ENCODE measurements around the gene FBXL17. TPM values are rescaled to one million over a fixed set of nuclear protein-coding genes. Genes with fewer than 3 reads are reported as not detected.

The FBXL17 gene
- total RNA-seq, 1 donor from 2014 or later, result 4.2 TPM

DNA sequence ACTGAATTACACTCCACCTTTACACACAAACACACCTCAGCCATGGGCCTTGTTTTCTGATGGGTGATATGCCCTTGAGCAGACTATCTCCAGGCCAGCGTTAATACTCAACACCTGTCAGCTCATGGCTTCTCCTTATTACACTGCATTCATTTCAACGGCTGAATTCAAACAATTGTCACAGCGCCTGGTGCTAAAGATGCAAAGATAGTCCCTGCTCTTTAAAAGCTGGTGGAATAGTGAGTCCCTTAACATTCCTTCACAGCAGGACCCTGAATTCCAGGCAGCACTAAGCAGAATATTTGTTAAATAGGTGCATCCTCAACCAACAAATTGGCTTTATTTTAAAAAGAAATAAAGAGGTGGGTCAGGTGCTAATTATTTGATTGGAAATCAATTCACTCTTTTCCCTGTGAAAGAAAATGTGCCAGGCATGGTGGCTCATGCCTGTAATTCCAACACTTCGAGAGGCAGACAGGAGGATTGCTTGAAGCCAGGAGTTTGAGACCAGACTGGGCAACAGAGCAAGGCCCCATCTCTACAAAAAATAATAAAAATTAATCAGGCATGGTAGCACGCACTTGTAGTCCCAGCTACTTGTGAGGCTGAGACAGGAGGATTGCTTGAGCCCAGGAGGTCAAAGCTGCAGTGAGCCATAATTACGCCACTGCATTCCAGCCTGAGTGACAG is 555.4 kb downstream of the FBXL17 start:
- no peak overlapping the region for H3K4me3 ChIP-seq (ENCODE audit: low read depth, low read length)
- no peak for TF ChIP-seq CTCF (conservative IDR thresholded peaks at IDR 0.05; ENCODE audit: low read depth, low read length)
- no peak for DNase-seq (ENCODE audit: low read depth)

- no peak overlapping the region for H3K4me3 ChIP-seq (ENCODE audit: low read depth, low read length)
- DNase-seq (ENCODE audit: low read depth), result no peak
- TF ChIP-seq CTCF (conservative IDR thresholded peaks at IDR 0.05; ENCODE audit: low read depth, low read length), result no peak
Measured at GRCh38 chr5:107824821-107825220, 557.1 kb downstream of the FBXL17 start.

DNA sequence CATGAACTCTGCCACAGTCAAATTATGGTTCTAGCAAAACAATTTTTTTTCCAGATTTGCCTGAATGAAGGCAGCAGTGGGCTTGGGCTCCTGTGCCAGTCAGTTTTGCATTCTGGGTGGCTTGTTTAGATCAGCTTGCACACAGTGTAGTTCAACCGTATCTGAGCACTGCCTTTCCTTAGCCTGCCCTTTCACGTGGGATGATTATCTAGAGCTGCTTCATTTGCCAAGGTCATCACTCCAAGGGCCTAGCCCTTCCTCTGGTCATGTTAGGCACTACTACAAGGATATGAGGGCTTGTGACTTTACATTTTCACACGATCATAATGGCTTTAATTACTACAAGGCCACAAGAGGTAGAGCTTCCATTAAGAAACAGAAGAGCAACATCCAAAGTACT is 560.6 kb downstream of the FBXL17 start:
- no peak for TF ChIP-seq CTCF (conservative IDR thresholded peaks at IDR 0.05; ENCODE audit: low read depth, low read length)
- DNase-seq (ENCODE audit: low read depth), result no peak

DNA sequence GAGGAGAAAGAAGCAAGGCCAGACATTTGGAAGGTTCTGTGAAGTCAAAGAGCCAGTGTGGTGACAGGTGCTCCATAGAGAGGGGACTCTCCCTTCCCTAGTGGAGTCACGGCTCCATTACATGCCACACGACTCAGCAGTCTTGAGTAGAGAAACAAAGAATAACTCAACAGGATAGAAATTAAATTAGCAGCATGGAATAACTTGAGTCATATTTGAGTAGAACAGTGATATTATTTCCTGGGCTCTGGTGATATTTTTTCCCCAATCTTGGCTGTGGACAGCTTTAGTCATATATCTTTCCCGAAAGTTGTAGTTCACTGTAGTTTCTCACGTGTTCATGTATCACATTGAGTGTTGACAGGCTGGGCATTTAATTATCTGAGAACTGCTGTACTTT is 561.5 kb downstream of the FBXL17 start:
- DNase-seq (ENCODE audit: low read depth), result no peak
- no peak overlapping the region for H3K4me3 ChIP-seq (ENCODE audit: low read depth, low read length)
- no peak for TF ChIP-seq CTCF (conservative IDR thresholded peaks at IDR 0.05; ENCODE audit: low read depth, low read length)

More for the DNA sequence above, 560.6 kb downstream of the FBXL17 start:
- H3K4me3 ChIP-seq (ENCODE audit: low read depth, low read length), result no peak overlapping the region

DNA sequence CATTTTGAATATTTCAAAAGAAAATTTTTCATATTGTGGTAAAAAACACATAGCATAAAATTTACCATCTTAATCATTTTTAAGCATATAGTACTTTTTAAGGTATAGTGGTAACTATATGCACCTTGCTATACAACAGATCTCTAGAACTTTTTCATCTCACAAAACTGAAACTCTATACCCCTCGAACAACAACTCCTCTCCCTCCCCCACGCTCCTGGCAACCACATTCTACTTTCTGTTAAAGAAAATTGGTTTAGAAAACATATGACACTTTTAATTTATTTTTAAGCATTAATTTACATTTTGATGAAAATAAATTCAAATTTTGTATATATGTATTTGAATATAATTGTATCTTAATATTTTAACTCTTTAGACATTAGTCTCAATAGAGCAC is 563.9 kb downstream of the FBXL17 start:
- TF ChIP-seq CTCF (conservative IDR thresholded peaks at IDR 0.05; ENCODE audit: low read depth, low read length), result no peak
- no peak overlapping the region for H3K4me3 ChIP-seq (ENCODE audit: low read depth, low read length)
- DNase-seq (ENCODE audit: low read depth), result no peak

DNA sequence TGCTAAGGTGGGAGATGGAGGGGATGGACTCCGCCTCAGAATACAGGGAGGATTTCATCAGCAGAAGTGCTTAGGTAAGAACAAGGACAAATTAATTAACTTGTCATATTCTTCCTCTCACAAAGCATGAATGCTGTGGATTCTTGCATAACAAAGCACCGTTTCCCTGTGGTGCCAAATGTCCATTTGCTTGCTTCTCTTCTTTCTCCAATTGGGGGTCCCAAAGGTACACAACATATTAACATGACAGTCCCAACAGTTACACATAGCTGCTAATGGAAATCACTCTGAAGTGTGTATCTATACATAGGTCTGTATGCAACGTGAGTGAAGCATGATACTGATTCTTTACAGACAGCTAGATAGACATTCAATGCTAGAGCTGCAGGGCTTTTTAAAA is 564.5 kb downstream of the FBXL17 start:
- no peak overlapping the region for H3K4me3 ChIP-seq (ENCODE audit: low read depth, low read length)
- no peak for TF ChIP-seq CTCF (conservative IDR thresholded peaks at IDR 0.05; ENCODE audit: low read depth, low read length)
- no peak for DNase-seq (ENCODE audit: low read depth)

DNA sequence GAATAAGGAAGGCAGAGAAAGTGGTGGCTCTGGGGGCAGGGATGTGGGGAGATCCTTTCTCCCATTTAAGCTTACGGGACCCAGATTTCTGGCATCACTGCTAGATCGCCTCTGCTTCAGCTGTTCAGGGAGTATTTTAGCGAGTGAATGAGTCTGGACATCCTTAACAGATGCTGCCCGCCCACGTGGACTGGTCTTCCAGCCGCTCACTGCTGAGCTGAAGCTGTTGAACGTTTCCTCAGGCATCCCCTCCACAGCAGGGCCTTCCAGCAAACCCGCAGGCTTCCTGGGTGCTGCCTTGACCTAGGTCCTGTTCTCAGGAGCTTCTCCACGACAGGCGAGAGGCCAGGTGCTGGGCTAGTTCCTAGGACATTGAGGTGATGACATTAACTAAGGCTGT is 566.8 kb downstream of the FBXL17 start:
- TF ChIP-seq CTCF (conservative IDR thresholded peaks at IDR 0.05; ENCODE audit: low read depth, low read length), result no peak
- no peak overlapping the region for H3K4me3 ChIP-seq (ENCODE audit: low read depth, low read length)
- no peak for DNase-seq (ENCODE audit: low read depth)

Data from epithelial cell of proximal tubule (primary cell).